ENCODE results near the gene MSRB1.

Gene MSRB1

GRCh38 chr16:1917665-1918350, 25.2 kb downstream of the MSRB1 start:
- TF ChIP-seq CTCF (IDR thresholded peaks at IDR 0.05; ENCODE audit: low read depth, low read length, missing control alignments) = no peak
- DNase-seq (ENCODE audit: low read depth) = no peak
- no peak overlapping the region for H3K4me3 ChIP-seq (ENCODE audit: low read depth, low read length)

DNA sequence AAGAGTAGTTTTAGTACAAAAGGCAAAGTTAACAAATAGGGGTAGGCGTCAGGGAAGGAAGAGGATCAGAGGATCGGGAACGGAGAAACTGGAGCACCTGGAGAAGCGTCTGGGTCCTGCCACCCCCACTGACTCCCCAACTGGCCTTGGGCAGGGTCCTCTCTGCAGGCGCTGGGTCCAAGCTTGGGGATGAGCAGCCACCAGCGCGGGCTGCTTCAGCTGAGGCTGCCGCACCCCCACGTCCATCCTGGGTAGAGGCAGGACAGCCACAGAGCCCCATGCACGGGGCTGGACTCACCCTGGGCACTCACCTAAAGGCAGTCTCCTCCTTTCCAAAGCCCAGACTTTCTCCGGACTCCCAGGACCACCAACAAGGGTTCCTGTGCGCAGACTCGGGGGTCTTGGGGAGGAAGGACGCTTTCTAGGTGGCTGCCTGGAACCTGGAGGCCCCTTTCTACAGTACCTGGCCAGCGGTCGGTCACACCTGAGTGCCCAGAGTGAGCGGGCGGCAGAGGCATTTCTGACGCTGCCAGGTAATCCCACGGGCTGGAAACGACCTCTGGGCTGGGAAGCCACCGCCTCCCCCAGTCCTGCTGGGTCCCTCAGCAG, 25.8 kb downstream of the MSRB1 start:
- no peak for DNase-seq (ENCODE audit: low read depth)
- no peak for TF ChIP-seq CTCF (IDR thresholded peaks at IDR 0.05; ENCODE audit: low read depth, low read length, missing control alignments)
- no peak overlapping the region for H3K4me3 ChIP-seq (ENCODE audit: low read depth, low read length)

DNA sequence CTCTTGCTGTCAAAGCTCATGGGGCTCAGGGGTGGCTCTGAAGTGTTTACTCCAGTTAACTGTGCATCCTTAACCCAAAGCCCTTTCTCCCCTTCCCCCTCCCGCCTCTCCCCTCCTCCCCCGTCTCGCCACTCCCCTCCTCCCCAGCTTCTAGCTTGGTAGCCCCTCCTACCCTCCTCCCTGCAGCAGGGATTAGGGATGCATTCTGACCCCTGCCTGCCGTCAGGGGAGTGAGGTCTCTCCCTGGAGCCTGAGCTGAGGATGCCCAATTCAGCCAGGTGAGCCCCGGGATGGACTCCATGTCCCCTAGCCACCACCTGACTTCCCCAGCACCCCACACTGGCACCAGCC, 26.4 kb downstream of the MSRB1 start:
- H3K4me3 ChIP-seq (ENCODE audit: low read depth, low read length) = no peak overlapping the region
- DNase-seq (ENCODE audit: low read depth) = no peak
- no peak for TF ChIP-seq CTCF (IDR thresholded peaks at IDR 0.05; ENCODE audit: low read depth, low read length, missing control alignments)

DNA sequence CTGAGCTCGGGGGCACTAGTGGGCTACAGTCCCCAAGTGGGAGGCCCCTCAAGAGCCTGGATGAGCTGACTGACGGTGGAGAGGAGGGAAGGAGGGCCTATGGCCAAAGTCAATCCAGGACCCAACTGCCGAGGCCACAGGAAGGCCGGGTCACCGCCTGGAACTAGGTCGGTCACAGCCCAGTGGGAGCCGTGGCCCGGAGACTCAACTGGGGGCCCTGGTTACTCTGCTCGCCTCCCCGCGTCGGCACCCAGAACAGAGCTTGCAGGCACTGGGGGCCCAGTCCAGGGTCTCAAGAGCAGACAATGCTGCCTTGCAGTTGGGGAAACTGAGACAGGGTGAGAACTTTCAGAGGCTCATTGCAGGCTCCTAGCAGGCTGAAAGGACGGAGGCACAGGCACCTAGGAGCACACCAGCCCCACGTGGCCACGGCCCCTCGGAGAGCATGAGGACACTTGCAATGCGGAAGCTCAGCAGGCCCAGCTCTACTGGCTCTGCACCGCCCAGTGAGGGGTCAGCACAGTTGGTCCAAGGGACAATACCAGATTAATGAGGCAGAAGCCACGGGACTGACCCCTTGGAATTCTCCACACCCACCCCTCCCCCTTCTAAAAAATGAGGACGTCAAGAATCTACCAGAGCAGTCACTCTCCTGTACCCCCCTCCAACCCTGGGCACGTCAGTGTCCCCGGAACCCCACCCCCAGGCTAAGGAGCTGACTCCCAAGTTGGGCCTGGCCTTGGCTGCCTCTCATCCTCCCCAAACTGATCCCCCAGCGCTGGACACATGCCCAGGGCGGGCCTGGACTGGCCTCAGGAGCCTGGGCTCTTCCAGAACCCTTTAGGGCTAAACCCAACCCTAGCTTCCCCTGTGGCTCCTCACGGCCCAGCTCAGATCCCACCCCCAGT, 27.0 kb downstream of the MSRB1 start:
- TF ChIP-seq CTCF (IDR thresholded peaks at IDR 0.05; ENCODE audit: low read depth, low read length, missing control alignments) = no peak
- H3K4me3 ChIP-seq (ENCODE audit: low read depth, low read length) = no peak overlapping the region
- no peak for DNase-seq (ENCODE audit: low read depth)

GRCh38 chr16:1914988-1915387, 28.0 kb downstream of the MSRB1 start:
- H3K4me3 ChIP-seq (ENCODE audit: low read depth, low read length) = no peak overlapping the region
- no peak for DNase-seq (ENCODE audit: low read depth)
- no peak for TF ChIP-seq CTCF (IDR thresholded peaks at IDR 0.05; ENCODE audit: low read depth, low read length, missing control alignments)

DNA sequence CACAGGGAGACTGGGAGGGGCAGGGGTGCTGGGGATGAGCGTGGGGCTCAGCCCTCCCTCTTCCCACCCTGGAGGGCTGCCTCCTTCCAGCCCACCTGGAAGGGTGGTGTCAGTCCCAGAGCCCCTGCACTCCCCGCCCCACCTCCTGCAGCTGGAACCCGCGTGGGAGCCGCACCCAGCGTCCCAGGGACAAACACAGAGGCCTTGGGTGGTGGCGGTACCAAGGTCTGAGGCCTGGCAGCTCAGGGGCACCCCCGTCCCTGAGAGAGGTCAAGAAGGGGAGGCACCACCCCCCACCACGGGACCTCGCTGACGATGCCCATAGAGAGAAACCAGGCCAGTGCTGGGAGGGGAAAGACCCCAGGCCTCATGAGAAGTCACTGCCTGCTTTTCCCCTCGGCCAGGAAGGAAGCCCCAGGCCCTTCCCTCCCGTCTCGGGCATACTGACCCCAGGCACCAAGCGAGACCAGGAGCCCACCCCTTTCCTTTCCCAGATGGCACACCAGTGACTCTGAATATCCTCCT, 28.9 kb downstream of the MSRB1 start:
- no peak for TF ChIP-seq CTCF (IDR thresholded peaks at IDR 0.05; ENCODE audit: low read depth, low read length, missing control alignments)
- no peak overlapping the region for H3K4me3 ChIP-seq (ENCODE audit: low read depth, low read length)
- DNase-seq (ENCODE audit: low read depth) = no peak
